Measurements from ENCODE around the gene ENTPD7. TPM values are rescaled to one million over a fixed set of nuclear protein-coding genes. Genes with fewer than 3 reads are reported as not detected.
A peak's percentile ranks its signal among the peaks of the same experiment; 100 is the strongest.
"Not testable (repeated sequence)": the region's sequence is repeated elsewhere in the genome, so short reads cannot be mapped to it uniquely, and the experiment has no call there.

ENTPD7 gene
- total RNA-seq, 1 experiment from 2014 or later = 7.4 TPM

DNA sequence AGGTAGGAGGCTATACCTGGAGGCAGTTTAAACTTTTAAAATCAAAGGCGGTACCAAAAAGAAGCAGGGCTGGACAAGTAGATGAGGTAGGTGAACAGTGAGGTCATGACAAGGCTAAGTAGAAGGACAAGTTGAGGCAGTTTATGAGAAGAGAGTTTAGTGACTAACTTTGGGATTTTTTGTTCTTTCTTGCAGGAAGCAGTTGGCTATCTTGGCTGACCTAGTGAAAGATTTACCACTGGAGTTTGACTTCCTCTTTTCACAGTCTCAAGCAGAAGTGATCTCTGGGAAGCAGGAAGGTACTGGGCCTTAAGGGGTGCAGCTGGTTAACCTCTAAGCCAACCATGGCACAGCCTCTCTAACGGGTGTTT, 26.3 kb downstream of the ENTPD7 start:
- no peak for DNase-seq (ENCODE audit: low read depth)

DNA sequence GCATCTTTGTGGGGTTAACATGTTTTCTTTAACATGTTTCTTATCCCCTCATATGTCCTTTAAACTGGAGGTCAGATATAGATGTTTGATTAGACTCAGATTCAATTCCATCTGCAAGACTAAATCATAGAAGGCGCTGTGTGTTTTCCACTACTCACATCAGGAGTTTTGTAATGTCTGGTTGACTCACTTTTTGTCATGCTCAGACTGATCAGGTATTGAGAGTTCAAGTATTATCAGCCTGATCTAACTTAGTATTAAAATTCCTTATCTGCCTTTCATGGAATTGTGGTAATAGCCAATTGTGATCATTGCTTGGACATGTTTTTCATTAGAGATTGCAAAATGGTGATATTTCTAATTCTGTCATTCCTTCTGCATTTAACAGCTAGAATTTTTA, 30.2 kb downstream of the ENTPD7 start:
- no peak for DNase-seq (ENCODE audit: low read depth)

DNA sequence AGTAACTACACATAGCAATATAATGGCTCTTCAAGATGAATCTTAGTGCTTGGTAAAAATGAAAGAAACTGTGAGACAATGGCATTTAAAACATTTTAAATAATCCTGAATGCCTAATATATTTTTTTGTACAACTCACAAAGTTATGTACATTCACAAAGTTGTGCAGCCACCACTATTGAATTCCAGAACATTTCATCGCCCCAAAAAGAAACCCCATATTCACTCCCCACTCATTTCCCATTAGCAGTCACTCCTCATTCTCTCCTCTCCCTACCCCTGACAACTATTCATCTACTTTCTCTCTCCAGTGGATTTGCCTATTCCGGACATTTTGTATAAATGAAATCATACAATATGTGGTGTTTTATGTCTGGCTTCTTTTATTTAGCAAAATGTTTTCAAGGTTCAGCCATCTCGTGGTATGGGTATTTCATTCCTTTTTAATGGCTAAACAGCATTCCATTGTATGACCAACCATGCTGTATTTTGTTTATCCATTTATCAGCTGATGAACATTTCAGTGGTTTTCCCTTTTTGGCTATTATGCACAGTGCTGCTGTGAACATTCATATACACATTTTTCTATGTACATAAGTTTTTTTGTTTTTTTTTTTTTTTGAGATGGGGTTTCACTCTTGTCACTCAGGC, 34.7 kb downstream of the ENTPD7 start:
- DNase-seq (ENCODE audit: low read depth) = peak; percentile 50

DNA sequence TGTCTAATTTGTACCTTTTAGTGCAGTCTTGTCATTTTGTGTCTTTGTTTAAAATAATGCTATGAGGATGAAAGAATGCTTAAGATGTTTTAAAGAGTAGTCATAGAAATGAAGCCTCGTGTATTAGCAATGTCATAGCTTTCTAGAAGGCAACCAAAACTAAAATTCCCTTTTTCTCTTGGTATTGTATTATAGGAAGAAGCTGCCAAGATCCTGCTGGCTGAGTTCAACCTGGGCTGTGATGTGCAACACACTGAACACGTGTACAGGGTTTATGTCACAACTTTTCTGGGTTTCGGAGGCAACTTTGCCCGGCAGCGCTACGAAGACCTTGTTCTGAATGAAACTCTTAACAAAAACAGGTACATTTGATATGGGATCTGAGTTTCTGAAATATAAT, 36.5 kb downstream of the ENTPD7 start:
- no peak for DNase-seq (ENCODE audit: low read depth)

DNA sequence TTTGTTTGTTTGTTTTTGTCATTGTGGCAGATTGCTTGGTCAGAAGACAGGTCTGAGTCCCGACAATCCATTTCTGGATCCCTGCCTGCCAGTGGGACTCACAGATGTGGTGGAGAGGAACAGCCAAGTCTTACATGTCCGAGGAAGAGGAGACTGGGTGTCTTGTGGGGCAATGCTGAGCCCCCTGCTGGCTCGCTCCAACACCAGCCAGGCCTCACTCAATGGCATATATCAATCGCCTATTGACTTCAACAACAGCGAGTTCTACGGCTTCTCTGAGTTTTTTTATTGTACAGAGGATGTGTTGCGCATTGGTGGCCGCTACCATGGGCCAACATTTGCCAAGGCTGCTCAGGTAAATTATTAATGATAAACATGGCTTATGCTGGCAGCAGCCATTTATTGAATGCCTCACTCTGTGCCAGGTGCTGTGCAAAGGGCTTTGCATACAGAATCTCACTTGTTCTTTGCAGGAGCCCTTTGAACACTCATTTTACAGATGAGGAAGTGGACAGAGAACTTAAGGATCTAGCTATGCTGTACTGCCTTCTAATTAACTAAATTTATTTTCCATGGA, 39.3 kb downstream of the ENTPD7 start:
- DNase-seq (ENCODE audit: low read depth) = no peak

DNA sequence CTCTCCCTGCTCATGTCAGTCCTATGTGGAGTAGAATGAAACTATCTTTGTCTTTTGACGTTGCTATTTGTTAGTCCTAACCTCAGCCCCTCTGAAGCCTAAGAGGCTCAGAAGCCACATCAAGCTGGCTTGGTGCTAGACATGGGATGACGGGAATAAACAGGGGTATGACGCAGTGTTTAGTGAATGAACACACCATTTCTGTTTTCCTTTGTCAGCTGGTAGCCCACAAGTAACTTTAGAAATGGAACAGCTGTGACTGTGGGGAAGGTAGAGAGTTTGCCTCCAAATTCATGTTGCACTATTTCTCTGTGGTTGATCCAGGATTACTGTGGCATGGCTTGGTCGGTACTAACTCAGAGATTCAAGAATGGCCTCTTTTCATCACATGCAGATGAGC, 41.3 kb downstream of the ENTPD7 start:
- peak; percentile 97 for DNase-seq (ENCODE audit: low read depth)

DNA sequence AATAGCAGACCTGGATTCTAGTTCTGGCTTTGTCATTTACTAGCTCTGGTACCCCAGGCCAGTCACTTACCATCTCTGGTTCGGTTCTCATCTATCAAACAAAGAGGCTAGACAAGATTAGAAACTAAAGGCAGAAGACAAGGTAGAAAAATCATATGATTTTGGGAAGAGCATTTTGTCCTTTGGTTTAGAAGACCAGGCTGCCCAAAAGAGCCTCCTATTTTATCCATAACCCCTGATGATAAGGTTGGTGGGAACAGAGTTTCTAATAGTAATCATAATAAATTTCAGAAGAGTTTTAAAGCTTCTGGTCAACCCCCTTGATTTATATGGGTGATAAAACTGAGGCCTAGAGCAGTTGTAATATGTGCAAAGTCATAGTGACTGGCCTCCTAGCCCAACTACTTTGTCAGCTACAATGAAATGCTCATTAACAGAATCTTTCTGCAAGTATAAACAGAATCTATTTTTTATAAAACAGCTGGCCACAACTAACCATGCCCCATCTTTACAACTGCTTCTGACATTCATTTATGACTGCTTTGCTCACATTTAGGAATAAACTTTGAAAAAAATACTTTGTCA, 49.2 kb downstream of the ENTPD7 start:
- DNase-seq (ENCODE audit: low read depth) = no peak

DNA sequence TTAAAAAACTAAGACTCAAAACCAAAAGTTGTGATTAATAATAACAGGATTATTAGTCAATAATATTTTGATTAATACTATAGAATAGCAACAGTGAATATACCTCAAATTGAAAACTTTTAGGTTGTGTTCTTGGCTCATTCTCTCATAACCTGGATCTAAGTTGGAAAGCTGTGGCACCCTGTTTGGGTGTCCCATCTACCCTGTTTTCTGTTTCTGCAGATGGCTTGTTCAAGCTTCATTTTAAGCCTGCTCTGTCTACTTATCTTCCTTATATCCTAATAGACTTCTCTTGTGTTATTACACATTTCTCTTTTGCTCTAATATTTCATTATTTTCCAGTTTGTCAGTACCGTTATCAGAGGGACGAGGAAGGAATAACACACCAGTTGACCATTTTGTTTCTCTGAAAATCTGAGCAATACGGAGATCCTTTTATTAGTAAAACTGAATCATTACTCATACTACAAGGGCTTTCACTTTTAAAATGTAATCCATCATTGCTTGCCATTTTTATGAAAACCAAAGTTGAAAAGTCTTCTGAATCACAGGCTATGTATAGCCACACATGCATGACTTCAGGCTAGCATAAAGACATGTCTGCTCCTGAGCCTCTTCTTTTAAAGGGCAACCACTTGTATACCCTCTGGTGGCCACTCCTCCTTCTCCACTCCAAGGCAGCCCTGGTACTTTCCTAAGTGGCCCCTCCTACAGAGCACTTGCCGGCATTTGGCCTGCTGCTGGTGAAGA, 50.3 kb downstream of the ENTPD7 start:
- peak; percentile 54 for DNase-seq (ENCODE audit: low read depth)

DNA sequence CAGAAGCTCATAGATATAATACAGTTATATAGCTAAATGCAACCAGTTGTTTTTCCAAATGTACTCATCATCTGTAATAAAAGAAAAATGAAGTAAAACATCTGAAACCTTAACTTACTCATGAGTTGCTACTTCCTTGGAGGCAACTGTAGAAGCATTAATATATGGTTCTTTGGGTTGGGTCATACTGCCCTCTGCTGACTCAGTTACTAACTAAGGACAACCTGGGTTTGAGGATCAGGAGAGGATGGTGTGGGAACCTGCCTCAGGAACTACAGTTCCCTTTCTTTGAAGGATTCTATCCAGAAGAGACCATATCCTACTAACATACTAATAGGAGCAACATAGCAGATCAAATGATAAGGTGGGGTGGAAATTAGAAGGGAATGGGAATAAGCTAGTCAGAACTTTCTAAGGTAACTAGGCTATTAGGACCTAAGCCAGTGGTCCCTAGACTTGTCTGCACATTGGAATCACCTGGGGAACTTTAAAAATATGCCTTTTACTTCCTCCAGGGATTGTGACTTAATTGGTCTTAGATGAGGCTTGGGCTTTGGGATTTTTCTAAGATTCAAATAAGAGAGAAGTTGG, 51.9 kb downstream of the ENTPD7 start:
- peak; percentile 62 for DNase-seq (ENCODE audit: low read depth)

DNA sequence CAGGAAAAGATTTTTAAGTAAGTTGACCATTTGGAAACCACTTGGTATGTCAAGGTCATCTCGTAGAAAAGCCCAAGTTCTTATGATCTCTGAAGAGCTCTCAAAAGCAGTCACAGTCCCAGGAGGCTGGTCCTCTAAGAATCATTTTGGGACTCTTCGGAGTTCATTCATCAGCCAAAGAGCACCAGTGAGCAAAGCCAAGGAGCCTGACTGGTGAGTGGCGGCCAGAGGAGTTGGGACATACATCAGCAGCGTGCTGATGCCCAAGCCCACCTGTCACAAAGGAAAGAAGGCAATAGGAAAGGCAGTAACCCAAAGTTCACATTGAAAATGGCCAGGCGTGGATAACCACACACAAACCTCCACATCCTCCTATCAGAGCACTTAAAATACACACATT, 55.1 kb downstream of the ENTPD7 start:
- DNase-seq (ENCODE audit: low read depth) = no peak

DNA sequence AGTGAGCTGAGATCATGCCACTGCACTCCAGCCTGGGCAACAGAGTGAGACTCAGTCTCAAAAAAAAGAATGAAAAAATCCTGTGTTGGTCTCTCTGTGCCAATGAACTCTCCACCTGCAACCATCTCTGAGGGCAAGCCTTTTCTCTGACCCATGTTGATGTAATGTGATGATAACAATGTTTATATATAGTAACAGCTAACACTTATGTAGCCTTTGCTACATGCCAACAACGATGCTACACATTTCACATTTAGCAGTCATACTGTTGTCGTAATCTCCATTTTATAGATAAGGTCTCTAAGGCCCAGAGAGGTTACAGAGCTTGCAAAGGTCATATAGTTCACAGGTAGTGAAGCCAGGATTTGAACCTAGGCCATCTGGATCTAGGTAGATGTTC, 61.1 kb downstream of the ENTPD7 start:
- no peak for DNase-seq (ENCODE audit: low read depth)

DNA sequence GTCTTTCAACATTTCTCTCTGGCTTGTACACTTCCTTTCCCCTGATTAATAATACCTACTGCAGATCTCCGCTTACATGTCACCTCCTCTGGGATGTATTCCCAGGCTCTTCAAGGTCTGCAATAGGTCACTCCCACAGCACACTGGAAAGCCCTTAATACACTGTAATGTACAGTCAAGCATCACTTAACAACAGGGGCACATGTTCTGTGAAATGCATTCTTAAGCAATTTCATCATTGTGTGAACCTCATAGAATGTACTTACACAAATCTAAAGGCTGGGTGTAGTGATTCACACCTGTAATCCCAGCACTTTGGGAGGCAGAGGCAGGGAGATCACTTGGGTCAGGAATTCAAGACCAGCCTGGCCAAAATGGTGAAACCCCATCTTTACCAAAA, 70.7 kb downstream of the ENTPD7 start:
- no peak for DNase-seq (ENCODE audit: low read depth)

DNA sequence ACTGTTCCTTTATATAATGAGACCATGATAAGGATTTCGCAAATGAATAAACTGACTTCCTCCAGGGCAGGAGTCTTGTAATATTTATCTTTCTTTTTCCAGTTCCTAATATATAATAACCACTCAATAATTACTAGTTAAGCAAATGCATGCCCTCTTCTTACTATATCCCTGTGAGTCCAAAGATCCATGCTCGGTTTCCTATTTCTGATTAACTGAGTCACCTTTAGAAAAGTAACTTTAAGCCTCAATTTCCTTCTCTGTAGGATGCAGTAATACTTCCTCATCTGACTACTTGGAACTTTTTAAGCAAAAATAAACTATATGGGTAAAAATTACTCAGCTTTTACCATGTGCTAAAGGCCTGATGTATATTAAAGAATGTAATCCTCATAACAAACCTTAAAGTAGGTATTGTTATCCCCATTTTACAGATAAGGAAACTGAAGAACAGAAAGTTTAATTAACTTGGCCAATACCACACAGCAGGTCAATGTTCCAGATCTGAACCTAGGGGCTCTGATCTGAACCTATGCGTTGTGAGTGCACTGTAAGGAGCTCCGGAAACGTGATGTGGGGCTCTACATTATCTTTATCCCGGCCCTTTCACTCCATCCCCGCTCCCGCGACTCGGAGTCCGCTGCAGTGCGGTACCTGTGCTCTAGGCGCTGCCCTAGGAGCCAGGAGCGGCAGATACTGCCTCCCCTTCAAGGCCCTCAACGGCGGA, 72.2 kb downstream of the ENTPD7 start:
- no peak for DNase-seq (ENCODE audit: low read depth)

DNA sequence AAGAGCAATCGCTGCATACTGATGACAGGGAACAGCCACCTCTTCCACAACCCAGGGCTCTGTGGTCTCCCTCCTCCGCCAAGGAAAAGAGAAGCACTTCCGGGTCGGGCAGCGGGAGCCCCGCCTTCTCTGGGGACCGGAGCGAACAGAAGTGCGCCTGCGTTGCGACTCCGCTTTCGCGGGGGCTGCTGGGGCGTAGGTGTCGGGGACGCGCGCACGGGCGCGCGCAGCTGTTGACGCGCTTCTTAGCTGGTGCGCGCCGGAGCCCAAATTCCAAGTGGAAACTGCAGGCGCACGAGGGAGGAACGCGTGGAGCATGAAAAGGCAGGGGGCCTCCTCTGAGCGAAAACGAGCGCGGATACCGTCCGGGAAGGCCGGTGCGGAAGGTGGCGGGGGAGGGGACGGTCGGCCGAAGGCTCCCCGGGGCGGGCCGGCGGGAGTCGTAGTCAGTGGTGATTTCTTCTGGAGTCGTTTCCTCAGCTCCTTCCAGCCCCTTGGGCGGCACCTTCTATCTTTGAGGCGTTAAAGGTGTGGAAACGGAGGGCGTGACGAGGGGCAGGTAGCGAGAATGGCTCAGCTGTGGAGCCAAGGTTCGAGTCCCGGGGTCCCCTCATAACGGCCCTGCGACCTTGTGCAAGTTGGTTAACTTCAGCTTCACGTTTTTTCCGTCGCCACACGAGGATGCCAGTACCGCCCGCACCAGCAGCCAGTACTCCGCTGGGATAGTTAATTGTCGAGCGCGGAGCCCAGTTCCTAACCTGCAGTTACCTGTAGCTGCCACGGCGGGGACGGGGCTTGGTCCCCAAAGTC, 72.9 kb downstream of the ENTPD7 start, which contains the start of the genes COX15 and CUTC:
TSS of gene COX15 (minus strand) at position 95 of the 810 bp plus-strand sequence. CDS start at position 17, 78 bp downstream.
TSS of gene CUTC (plus strand) at position 202 of the 810 bp plus-strand sequence. CDS start at position 317, 115 bp downstream.
- peak; percentile 96 for DNase-seq (ENCODE audit: low read depth)

DNA sequence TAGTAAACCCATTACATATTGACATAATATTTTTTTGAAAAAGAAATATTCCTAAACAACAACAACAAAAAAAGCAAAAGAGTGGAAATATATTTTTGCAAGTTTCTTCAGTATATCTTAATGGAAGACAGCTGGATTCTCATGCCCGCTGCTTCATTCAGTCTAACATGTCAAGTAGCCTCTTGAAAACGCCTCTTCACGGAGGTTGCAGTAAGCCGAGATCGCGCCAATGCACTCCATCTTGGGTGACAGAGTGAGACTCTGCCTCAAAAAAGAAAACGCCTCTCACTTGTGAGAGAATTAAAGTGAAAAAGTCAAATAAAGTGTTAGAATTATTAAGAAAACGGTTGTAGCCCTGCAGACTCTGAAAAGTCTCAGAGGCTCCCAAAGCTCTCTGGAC, 74.1 kb downstream of the ENTPD7 start:
- no peak for DNase-seq (ENCODE audit: low read depth)

DNA sequence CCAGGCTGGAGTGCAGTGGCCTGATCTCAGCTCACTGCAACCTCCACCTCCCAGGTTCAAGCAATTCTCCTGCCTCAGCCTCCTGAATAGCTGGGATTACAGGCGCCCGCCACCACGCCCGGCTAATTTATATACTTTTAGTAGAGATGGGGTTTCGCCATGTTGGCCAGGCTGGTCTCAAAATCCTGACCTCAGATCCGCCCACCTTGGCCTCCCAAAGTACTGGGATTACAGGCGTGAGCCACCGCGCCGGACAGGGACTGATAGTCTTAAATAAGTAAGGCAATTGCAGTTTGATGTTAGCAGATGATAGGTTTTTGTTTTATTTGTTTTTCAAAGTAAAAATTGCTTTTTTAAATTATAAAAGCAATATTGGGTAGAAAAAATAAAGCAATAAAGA, 74.8 kb downstream of the ENTPD7 start:
- not testable (repeated sequence) for DNase-seq (ENCODE audit: low read depth)

DNA sequence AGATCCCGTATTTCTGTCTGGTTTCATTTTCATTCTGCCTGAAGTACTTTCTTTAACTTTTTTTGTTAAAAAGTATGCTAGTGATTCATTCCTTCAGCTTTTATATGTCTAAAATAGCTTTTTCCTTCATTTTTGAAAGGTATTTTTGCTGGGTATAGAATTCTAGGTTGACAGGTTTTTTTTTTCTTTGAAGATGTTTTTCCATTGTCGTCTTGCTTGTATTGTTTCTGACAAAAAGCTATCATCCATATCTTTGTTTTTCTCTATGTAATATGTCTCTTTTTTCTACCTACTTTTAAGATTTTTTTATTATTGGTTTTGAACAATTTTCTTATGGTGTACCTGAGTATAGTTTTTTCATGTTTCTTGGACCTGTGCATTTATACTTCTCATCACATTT, 81.0 kb downstream of the ENTPD7 start:
- no peak for DNase-seq (ENCODE audit: low read depth)

DNA sequence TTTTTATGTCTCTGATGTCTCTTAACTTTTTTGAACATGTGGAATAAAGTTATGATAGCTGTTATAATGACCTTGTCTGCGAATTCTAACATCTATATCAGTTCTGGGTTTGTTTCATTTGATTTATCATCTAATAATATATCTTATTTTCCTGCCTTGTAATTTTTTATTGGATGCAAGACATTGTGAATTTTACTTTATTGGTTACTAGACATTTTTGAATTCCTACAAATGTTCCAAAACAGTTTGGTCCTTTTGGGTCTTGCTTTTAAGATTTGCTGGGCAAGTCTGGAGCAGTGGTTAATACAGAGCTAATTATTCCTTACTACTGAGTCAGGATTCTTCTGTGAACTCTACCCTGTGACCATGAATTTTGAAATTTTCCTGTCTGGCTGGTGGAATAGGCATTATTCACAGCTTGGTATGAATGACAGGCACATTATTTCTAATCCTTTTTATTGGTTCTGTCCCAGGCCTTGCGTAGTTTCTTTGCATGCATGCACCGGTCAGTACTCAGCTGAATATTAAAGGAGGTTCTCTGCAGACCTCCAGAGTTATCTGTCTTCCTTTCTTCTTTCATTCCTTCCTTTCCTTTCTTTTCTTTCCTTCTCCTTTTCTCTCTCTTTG, 81.7 kb downstream of the ENTPD7 start:
- no peak for DNase-seq (ENCODE audit: low read depth)

DNA sequence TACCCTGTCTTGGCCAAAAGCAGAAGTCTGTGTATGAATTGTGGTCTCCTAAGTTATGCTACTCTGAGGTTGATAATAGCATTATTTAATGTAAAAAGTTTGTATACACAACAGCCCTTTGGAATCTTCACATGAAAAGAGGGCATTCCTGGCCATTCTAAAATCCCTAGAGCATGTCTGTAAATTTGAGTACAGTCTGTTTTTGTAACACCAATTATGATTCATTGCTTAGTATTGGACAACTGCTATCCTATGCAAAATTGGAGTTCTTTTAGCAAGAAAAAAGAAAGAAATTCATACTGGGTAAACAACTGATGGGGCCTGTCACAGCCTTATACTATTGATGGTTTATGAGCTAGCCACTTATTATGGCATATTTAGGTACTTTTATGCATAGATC, 82.9 kb downstream of the ENTPD7 start:
- peak; percentile 78 for DNase-seq (ENCODE audit: low read depth)

DNA sequence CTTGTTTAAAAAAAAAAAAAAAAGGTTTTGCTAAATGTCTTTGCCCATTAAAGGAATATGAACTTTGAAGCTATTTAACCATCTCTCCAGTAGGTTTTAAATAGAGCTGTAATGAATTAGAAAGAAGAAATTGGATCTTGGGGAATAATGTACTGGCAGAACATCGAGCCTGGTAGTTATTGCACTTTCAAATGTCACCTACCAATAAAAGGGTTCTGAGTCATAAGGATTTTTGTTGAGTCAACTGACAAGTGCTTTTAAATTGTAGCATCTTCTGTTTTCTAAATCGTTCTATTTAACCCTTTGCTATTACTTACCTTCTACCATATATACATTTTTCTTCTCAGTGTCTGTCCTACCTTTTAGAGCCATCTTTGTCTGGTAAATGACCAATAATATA, 83.4 kb downstream of the ENTPD7 start:
- DNase-seq (ENCODE audit: low read depth) = peak; percentile 65

Data from LHCN-M2 (cell line).